RWPE1 (cell line): Measurements from ENCODE around the gene TMEM213.

ENCODE experiments used
- CTCF ChIA-PET: fragments of 350-600 bp; sonication (Branson Sonifier 250); formaldehyde crosslinking; extraction: SDS; loops from one replicate; lab custom pipeline; 2021; lab: Yijun Ruan, JAX
- POLR2A ChIA-PET: fragments of 400-600 bp; formaldehyde crosslinking; extraction: SDS; loops from one replicate; lab custom pipeline; 2020; ENCODE audit warnings: antibody characterized with exemption; ENCODE audit not compliant: low non-redundant PET; lab: Yijun Ruan, JAX
- DNase-seq: peaks from one replicate; pipeline ENCODE4 v3.0.0; 2012; ENCODE audit warnings: low spot score
- H3K27ac ChIP-seq: fragments of 450-650 bp; 2 replicates; pipeline ENCODE4 v1.5.1; 2017
- CTCF ChIP-seq: fragments of 450-650 bp; conservative IDR thresholded peaks from 2 replicates; pipeline ENCODE4 v1.5.1; 2017; ENCODE audit warnings: low read depth, mild to moderate bottlenecking

The TMEM213 gene

GRCh38 chr7:138770904-138771303 lies 26.9 kb upstream of the TMEM213 start:
- no peak for DNase-seq
- POLR2A ChIA-PET: interaction anchor here (0.8 kb wide), 1 partner anchor 804 kb away, joined by 6 read pairs; no protein-coding TSS in a partner anchor
- TF ChIP-seq CTCF: no peak
- no peak overlapping the region for H3K27ac ChIP-seq
- CTCF ChIA-PET: no interaction called here

- no peak for DNase-seq
- H3K27ac ChIP-seq: no peak overlapping the region
- ChIA-PET POLR2A (no interaction called here), CTCF (interaction anchor here (0.7 kb wide), 1 partner anchor 87 kb away, joined by 7 read pairs; no protein-coding TSS in a partner anchor)
- no peak for TF ChIP-seq CTCF
Observed at GRCh38 chr7:138773176-138773575, 24.6 kb upstream of the TMEM213 start.

- POLR2A ChIA-PET: no interaction called here
- no peak for TF ChIP-seq CTCF
- H3K27ac ChIP-seq: no peak overlapping the region
- CTCF ChIA-PET: interaction anchor here (0.7 kb wide), 1 partner anchor 86 kb away, joined by 7 read pairs; no protein-coding TSS in a partner anchor
- DNase-seq: no peak
Observed at GRCh38 chr7:138773817-138774216, 24.0 kb upstream of the TMEM213 start.

GRCh38 chr7:138776166-138776833 lies 21.5 kb upstream of the TMEM213 start:
- ChIA-PET CTCF (interaction anchor here (0.5 kb wide), 1 partner anchor 373 kb away, joined by 5 read pairs; no protein-coding TSS in a partner anchor), POLR2A (no interaction called here)
- TF ChIP-seq CTCF: no peak
- DNase-seq: no peak
- no peak overlapping the region for H3K27ac ChIP-seq

GRCh38 chr7:138781004-138781403 lies 16.8 kb upstream of the TMEM213 start:
- no peak for DNase-seq
- H3K27ac ChIP-seq: no peak overlapping the region
- no peak for TF ChIP-seq CTCF
- CTCF ChIA-PET: no interaction called here
- POLR2A ChIA-PET: no interaction called here

- no peak overlapping the region for H3K27ac ChIP-seq
- ChIA-PET POLR2A (no interaction called here), CTCF (no interaction called here)
- no peak for DNase-seq
- no peak for TF ChIP-seq CTCF
Observed at GRCh38 chr7:138784692-138785091, 13.1 kb upstream of the TMEM213 start.
